CD4-positive, alpha-beta T cell treated with Interleukin-15 for 4 hours (primary cell): ENCODE results near the gene GALNTL6.

Experiments used
- DNase-seq: peaks from one replicate; pipeline ENCODE4 v3.0.0-alpha.2; 2020; ENCODE audit warnings: low spot score

GALNTL6 gene

GRCh38 chr4:172007889-172008288, 194.7 kb downstream of the GALNTL6 start:
- no peak for DNase-seq

- no peak for DNase-seq
These were observed 196.4 kb downstream of the GALNTL6 start for GRCh38 chr4:172009446-172010230.

GRCh38 chr4:172011196-172011595, 198.0 kb downstream of the GALNTL6 start:
- no peak for DNase-seq

GRCh38 chr4:172018358-172018757, 205.2 kb downstream of the GALNTL6 start:
- DNase-seq, result no peak

GRCh38 chr4:172035562-172035961, 222.4 kb downstream of the GALNTL6 start:
- DNase-seq, result no peak

- no peak for DNase-seq
These were observed 227.6 kb downstream of the GALNTL6 start for GRCh38 chr4:172040766-172041165.

GRCh38 chr4:172042714-172043114, 229.5 kb downstream of the GALNTL6 start:
- no peak for DNase-seq

GRCh38 chr4:172045981-172046380, 232.8 kb downstream of the GALNTL6 start:
- no peak for DNase-seq

GRCh38 chr4:172048666-172049065, 235.5 kb downstream of the GALNTL6 start:
- DNase-seq, result no peak

GRCh38 chr4:172050911-172051310, 237.7 kb downstream of the GALNTL6 start:
- no peak for DNase-seq

- no peak for DNase-seq
These were observed 241.8 kb downstream of the GALNTL6 start for GRCh38 chr4:172055046-172055445.

GRCh38 chr4:172055498-172055897, 242.3 kb downstream of the GALNTL6 start:
- no peak for DNase-seq

GRCh38 chr4:172061204-172061603, 248.0 kb downstream of the GALNTL6 start:
- no peak for DNase-seq

GRCh38 chr4:172068506-172068905, 255.3 kb downstream of the GALNTL6 start:
- no peak for DNase-seq

- no peak for DNase-seq
These were observed 260.4 kb downstream of the GALNTL6 start for GRCh38 chr4:172073590-172073989.

- DNase-seq, result no peak
These were observed 270.1 kb downstream of the GALNTL6 start for GRCh38 chr4:172083272-172083671.

- DNase-seq, result no peak
These were observed 275.4 kb downstream of the GALNTL6 start for GRCh38 chr4:172088556-172088955.

GRCh38 chr4:172095161-172095560, 282.0 kb downstream of the GALNTL6 start:
- DNase-seq, result no peak

- no peak for DNase-seq
These were observed 283.6 kb downstream of the GALNTL6 start for GRCh38 chr4:172096786-172097185.

- no peak for DNase-seq
These were observed 286.2 kb downstream of the GALNTL6 start for GRCh38 chr4:172099376-172099775.

GRCh38 chr4:172103456-172103855, 290.3 kb downstream of the GALNTL6 start:
- DNase-seq, result no peak

- no peak for DNase-seq
These were observed 291.3 kb downstream of the GALNTL6 start for GRCh38 chr4:172104539-172104938.

- no peak for DNase-seq
These were observed 292.7 kb downstream of the GALNTL6 start for GRCh38 chr4:172105918-172106317.

- DNase-seq, result no peak
These were observed 296.3 kb downstream of the GALNTL6 start for GRCh38 chr4:172109466-172109865.
